ENCODE data around the gene OR5AS1.

- TF ChIP-seq CTCF (IDR thresholded peaks at IDR 0.05) (no peak), POLR2A (IDR thresholded peaks at IDR 0.05) (no peak), POLR2AphosphoS5 (IDR thresholded peaks at IDR 0.05) (no peak), EP300 (IDR thresholded peaks at IDR 0.05) (no peak)
These were observed 32.9 kb upstream of the OR5AS1 start, which contains the start of gene OR5F1 for GRCh38 chr11:55994525-55994924.

All from gastroesophageal sphincter (tissue), 3 donors.